SU-DHL-6 (cell line): Measurements from ENCODE around the gene KRTAP2-1.

ENCODE experiments used
- EZH2phosphoT487 ChIP-seq: fragments of 200-600 bp; sonication (generic), shearing (Covaris generic); conservative IDR thresholded peaks from 2 replicates; pipeline ENCODE4 v1.6.1; 2018; ENCODE audit warnings: mild to moderate bottlenecking, antibody characterized with exemption, low read length, moderate library complexity, mixed read lengths
- TF ChIP-seq, protein P1 (sequence below): fragments of 200-600 bp; sonication (generic); IDR thresholded peaks from one replicate; pipeline ENCODE4 v1.5.1; 2017; ENCODE audit warnings: antibody characterized with exemption, mild to moderate bottlenecking, low read length, moderate library complexity; ENCODE audit not compliant: insufficient read depth, poor library complexity, severe bottlenecking

DNA sequence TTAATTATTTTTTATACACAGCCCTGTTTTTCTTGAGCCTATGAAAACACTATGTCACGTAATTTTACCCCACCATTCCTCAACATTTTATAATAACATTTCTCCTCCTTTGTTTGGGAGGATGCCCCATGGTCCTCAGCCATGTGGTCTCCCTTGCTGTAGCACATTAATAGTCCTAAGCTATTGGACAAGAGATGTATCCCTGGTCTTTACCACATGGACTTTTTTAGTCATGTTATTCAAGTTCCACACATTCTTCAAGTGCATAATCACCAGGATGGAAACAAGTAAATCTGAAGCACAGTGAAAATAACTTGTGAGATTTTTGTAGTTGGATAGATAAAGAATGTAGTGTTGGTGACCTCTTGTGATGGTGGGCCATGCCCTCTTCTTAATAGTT lies 14.8 kb upstream of the KRTAP2-1 start:
- TF ChIP-seq, protein P1, sequence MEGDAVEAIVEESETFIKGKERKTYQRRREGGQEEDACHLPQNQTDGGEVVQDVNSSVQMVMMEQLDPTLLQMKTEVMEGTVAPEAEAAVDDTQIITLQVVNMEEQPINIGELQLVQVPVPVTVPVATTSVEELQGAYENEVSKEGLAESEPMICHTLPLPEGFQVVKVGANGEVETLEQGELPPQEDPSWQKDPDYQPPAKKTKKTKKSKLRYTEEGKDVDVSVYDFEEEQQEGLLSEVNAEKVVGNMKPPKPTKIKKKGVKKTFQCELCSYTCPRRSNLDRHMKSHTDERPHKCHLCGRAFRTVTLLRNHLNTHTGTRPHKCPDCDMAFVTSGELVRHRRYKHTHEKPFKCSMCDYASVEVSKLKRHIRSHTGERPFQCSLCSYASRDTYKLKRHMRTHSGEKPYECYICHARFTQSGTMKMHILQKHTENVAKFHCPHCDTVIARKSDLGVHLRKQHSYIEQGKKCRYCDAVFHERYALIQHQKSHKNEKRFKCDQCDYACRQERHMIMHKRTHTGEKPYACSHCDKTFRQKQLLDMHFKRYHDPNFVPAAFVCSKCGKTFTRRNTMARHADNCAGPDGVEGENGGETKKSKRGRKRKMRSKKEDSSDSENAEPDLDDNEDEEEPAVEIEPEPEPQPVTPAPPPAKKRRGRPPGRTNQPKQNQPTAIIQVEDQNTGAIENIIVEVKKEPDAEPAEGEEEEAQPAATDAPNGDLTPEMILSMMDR, result no peak
- TF ChIP-seq EZH2phosphoT487, result no peak
